ENCODE measurements around the gene USP8.

DNA sequence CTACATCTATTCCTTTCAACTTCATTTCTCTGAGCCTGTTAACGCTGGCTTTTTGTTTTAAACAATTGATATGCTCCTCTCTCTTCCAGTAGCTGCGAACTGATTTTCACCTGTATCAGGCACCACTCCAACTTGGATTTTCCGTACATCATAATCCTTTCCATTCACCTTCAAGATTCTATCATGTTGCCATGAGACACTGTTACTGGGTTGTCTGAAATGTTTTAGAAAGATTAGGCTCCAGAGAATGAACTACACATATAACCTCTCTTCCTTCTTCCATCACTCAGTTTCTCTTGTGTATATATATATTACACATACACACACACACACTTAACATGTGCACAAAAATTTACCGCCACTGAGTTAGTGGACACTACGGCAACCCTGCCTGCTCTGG, 122.4 kb downstream of the USP8 start, which contains the start of gene USP50:
- TF ChIP-seq, protein P1, sequence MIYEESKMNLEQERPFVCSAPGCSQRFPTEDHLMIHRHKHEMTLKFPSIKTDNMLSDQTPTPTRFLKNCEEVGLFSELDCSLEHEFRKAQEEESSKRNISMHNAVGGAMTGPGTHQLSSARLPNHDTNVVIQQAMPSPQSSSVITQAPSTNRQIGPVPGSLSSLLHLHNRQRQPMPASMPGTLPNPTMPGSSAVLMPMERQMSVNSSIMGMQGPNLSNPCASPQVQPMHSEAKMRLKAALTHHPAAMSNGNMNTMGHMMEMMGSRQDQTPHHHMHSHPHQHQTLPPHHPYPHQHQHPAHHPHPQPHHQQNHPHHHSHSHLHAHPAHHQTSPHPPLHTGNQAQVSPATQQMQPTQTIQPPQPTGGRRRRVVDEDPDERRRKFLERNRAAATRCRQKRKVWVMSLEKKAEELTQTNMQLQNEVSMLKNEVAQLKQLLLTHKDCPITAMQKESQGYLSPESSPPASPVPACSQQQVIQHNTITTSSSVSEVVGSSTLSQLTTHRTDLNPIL (CRISPR knock-in tag; IDR thresholded peaks at IDR 0.05; ENCODE audit: low read depth) = no peak
- no peak for TF ChIP-seq ARNTL (CRISPR knock-in tag; IDR thresholded peaks at IDR 0.05; ENCODE audit: borderline replicate concordance, low read depth)
- TF ChIP-seq, protein P2, sequence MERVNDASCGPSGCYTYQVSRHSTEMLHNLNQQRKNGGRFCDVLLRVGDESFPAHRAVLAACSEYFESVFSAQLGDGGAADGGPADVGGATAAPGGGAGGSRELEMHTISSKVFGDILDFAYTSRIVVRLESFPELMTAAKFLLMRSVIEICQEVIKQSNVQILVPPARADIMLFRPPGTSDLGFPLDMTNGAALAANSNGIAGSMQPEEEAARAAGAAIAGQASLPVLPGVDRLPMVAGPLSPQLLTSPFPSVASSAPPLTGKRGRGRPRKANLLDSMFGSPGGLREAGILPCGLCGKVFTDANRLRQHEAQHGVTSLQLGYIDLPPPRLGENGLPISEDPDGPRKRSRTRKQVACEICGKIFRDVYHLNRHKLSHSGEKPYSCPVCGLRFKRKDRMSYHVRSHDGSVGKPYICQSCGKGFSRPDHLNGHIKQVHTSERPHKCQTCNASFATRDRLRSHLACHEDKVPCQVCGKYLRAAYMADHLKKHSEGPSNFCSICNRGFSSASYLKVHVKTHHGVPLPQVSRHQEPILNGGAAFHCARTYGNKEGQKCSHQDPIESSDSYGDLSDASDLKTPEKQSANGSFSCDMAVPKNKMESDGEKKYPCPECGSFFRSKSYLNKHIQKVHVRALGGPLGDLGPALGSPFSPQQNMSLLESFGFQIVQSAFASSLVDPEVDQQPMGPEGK (CRISPR knock-in tag; IDR thresholded peaks at IDR 0.05; ENCODE audit: borderline replicate concordance) = no peak
- no peak for TF ChIP-seq ZNF70 (CRISPR knock-in tag; IDR thresholded peaks at IDR 0.05)
- TF ChIP-seq SNAI2 (CRISPR knock-in tag; IDR thresholded peaks at IDR 0.05) = no peak
- no peak for TF ChIP-seq BACH2 (CRISPR knock-in tag; IDR thresholded peaks at IDR 0.05; ENCODE audit: borderline replicate concordance)
- no peak for TF ChIP-seq ZFP3 (CRISPR knock-in tag; IDR thresholded peaks at IDR 0.05)
- no peak for TF ChIP-seq ISL1 (CRISPR knock-in tag; IDR thresholded peaks at IDR 0.05)
- no peak for TF ChIP-seq ZC3H10 (CRISPR knock-in tag; IDR thresholded peaks at IDR 0.05)

All from SK-N-SH treated with all-trans-retinoic acid at 6 μM for 48 hours (cell line).